ENCODE results near the gene PDZD2. TPM values are rescaled to one million over a fixed set of nuclear protein-coding genes. Genes with fewer than 3 reads are reported as not detected.

PDZD2 gene
- total RNA-seq, 1 experiment from 2014 or later = 2.2 TPM

DNA sequence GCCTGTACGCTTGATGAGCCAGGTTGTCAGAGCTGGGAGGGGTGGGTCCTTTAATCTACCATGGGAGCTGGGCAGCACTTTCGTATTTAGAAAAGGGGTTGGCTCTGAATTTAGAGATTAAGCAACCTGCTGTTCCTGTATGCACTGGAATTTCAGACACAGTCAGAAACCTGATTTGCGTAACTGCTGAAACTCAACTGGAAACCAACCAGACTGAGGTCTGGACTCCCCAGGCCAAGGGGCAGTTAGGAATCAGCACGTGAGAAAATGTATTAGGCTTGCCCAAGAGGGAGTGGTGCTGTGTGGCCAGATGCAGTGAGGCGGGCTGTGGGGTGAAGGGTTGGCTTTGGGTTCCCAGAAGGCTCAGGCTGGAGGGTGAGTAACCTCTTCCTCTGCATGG, 300.2 kb downstream of the PDZD2 start:
- peaks cover 19% of the 10 kb centered on the region for H3K4me1 ChIP-seq (ENCODE audit: insufficient read depth, low read length, poor library complexity, severe bottlenecking)
- no peak overlapping the region for H3K4me3 ChIP-seq (ENCODE audit: low read depth, low read length, poor library complexity, severe bottlenecking)
- TF ChIP-seq EZH2 (IDR thresholded peaks at IDR 0.05; ENCODE audit: borderline replicate concordance, low read depth, low read length, poor library complexity, severe bottlenecking) = no peak
- no peak overlapping the region for H3K27ac ChIP-seq (ENCODE audit: low read depth, low read length, poor library complexity, severe bottlenecking)
- H3K9me3 ChIP-seq (ENCODE audit: low read depth, low read length, poor library complexity, severe bottlenecking) = no peaks in the 10 kb centered on the region
- no peak for DNase-seq (ENCODE audit: low spot score)
- intact Hi-C loops (cut with micrococcal nuclease; ENCODE audit: unreplicated experiment) = no loop called here
- CTCF ChIA-PET = no interaction called here
- H3K27me3 ChIP-seq (replicated peaks; ENCODE audit: insufficient read depth, low read depth, low read length, poor library complexity) = no peaks in the 10 kb centered on the region
- POLR2A ChIA-PET (ENCODE audit: low non-redundant PET) = no interaction called here
- no TSS peak for BruUV-seq (replicated peaks)
- H3K36me3 ChIP-seq (ENCODE audit: insufficient read depth, low read length, poor library complexity, severe bottlenecking) = no peaks in the 10 kb centered on the region

DNA sequence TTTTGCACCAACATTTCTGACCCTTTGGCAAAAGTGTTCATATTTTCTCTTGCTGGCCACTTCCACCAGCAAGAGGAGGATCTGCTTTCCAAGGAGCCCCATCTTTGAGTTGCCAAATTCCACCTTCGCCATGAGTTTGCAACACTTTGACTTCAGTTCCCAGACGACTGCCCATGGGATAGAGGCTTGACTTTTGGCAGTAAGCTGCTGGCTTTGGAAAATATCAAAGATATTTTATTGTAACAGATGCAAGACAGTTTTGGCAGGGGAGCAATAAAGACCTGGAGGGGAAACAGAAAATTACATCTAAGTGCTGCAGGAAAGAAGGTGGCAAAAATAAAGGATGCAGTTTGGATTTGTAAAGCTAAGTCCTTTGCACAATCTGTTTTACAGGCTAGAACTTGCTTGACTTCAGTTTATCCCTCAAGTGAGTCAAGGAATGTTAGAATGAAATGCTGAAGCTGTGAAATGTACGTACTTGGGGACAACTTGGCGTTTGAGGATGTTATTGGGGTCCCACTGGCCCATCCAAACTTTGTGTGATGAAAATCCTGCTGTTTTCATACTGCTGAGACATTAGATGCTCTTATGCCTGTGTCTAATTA, 302.3 kb downstream of the PDZD2 start:
- no peaks in the 10 kb centered on the region for H3K27me3 ChIP-seq (replicated peaks; ENCODE audit: insufficient read depth, low read depth, low read length, poor library complexity)
- H3K9me3 ChIP-seq (ENCODE audit: low read depth, low read length, poor library complexity, severe bottlenecking) = no peaks in the 10 kb centered on the region
- TF ChIP-seq, protein P1, sequence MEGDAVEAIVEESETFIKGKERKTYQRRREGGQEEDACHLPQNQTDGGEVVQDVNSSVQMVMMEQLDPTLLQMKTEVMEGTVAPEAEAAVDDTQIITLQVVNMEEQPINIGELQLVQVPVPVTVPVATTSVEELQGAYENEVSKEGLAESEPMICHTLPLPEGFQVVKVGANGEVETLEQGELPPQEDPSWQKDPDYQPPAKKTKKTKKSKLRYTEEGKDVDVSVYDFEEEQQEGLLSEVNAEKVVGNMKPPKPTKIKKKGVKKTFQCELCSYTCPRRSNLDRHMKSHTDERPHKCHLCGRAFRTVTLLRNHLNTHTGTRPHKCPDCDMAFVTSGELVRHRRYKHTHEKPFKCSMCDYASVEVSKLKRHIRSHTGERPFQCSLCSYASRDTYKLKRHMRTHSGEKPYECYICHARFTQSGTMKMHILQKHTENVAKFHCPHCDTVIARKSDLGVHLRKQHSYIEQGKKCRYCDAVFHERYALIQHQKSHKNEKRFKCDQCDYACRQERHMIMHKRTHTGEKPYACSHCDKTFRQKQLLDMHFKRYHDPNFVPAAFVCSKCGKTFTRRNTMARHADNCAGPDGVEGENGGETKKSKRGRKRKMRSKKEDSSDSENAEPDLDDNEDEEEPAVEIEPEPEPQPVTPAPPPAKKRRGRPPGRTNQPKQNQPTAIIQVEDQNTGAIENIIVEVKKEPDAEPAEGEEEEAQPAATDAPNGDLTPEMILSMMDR (conservative IDR thresholded peaks at IDR 0.05; ENCODE audit: low read depth, low read length) = no peak
- TF ChIP-seq EZH2 (IDR thresholded peaks at IDR 0.05; ENCODE audit: borderline replicate concordance, low read depth, low read length, poor library complexity, severe bottlenecking) = no peak
- no peak for DNase-seq (ENCODE audit: low spot score)
- intact Hi-C loops (cut with micrococcal nuclease; ENCODE audit: unreplicated experiment) = no loop called here
- H3K36me3 ChIP-seq (ENCODE audit: insufficient read depth, low read length, poor library complexity, severe bottlenecking) = no peaks in the 10 kb centered on the region
- CTCF ChIA-PET = no interaction called here
- no TSS peak for BruUV-seq (replicated peaks)
- POLR2A ChIA-PET (ENCODE audit: low non-redundant PET) = no interaction called here
- no peak overlapping the region for H3K27ac ChIP-seq (ENCODE audit: low read depth, low read length, poor library complexity, severe bottlenecking)
- H3K4me1 ChIP-seq (ENCODE audit: insufficient read depth, low read length, poor library complexity, severe bottlenecking) = peaks cover under 1% of the 10 kb centered on the region
- H3K4me3 ChIP-seq (ENCODE audit: low read depth, low read length, poor library complexity, severe bottlenecking) = no peak overlapping the region

DNA sequence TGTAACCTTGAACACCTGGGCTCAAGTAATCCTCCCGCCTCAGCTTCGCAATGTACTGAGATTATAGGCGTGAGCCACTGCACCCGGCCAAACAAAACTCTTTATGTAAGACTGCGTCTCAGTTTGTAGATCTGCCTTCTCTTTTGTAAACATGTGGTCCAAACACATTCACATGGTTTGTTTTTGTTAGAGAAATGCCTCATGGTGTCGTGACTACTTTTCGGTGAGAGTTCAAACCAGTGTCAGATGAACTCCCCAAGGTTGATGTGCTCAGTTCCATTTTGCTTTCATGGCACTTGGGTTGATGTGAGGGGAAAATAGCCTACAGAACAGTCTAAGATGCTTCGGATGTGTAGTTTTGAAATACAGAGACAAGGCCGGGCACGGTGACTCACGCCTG, 303.6 kb downstream of the PDZD2 start:
- Histone ChIP-seq H3K4me1 (ENCODE audit: insufficient read depth, low read length, poor library complexity, severe bottlenecking) (no peaks in the 10 kb centered on the region), H3K4me3 (ENCODE audit: low read depth, low read length, poor library complexity, severe bottlenecking) (no peak overlapping the region), H3K9me3 (ENCODE audit: low read depth, low read length, poor library complexity, severe bottlenecking) (no peaks in the 10 kb centered on the region), H3K27me3 (replicated peaks; ENCODE audit: insufficient read depth, low read depth, low read length, poor library complexity) (no peaks in the 10 kb centered on the region), H3K27ac (ENCODE audit: low read depth, low read length, poor library complexity, severe bottlenecking) (no peak overlapping the region), H3K36me3 (ENCODE audit: insufficient read depth, low read length, poor library complexity, severe bottlenecking) (no peaks in the 10 kb centered on the region)
- intact Hi-C loops (cut with micrococcal nuclease; ENCODE audit: unreplicated experiment) = no loop called here
- POLR2A ChIA-PET (ENCODE audit: low non-redundant PET) = no interaction called here
- no peak for DNase-seq (ENCODE audit: low spot score)
- no TSS peak for BruUV-seq (replicated peaks)
- TF ChIP-seq EZH2 (IDR thresholded peaks at IDR 0.05; ENCODE audit: borderline replicate concordance, low read depth, low read length, poor library complexity, severe bottlenecking) = no peak
- TF ChIP-seq, protein P1 (conservative IDR thresholded peaks at IDR 0.05; ENCODE audit: low read depth, low read length) = no peak
- CTCF ChIA-PET = no interaction called here
